Glutamatergic neuron (in vitro differentiated cells): ENCODE data around the gene MRPL23. TPM values are rescaled to one million over a fixed set of nuclear protein-coding genes. Genes with fewer than 3 reads are reported as not detected.

Experiments used
- DNase-seq: peaks from one replicate; pipeline ENCODE4 v3.0.0; 2022
- H3K27ac Mint-ChIP-seq: one replicate; pipeline ENCODE4 v1.8.0; 2020; ENCODE audit warnings: mild to moderate bottlenecking, mixed read lengths, inconsistent platforms; ENCODE audit not compliant: unreplicated experiment
- H3K27me3 Mint-ChIP-seq: one replicate; pipeline ENCODE4 v1.8.0; 2020; ENCODE audit warnings: mild to moderate bottlenecking, moderate library complexity, mixed read lengths, inconsistent platforms; ENCODE audit not compliant: unreplicated experiment
- H3K36me3 Mint-ChIP-seq: one replicate; pipeline ENCODE4 v1.8.0; 2020; ENCODE audit warnings: mild to moderate bottlenecking, mixed read lengths, inconsistent platforms; ENCODE audit not compliant: unreplicated experiment
- H3K4me1 Mint-ChIP-seq: one replicate; pipeline ENCODE4 v1.8.0; 2020; ENCODE audit warnings: mild to moderate bottlenecking, low read depth, mixed read lengths, inconsistent platforms; ENCODE audit not compliant: unreplicated experiment
- H3K4me3 Mint-ChIP-seq: one replicate; pipeline ENCODE4 v1.8.0; 2020; ENCODE audit warnings: mild to moderate bottlenecking, mixed read lengths, inconsistent platforms; ENCODE audit not compliant: unreplicated experiment
- H3K9me3 Mint-ChIP-seq: one replicate; pipeline ENCODE4 v1.8.0; 2020; ENCODE audit warnings: mild to moderate bottlenecking, moderate library complexity, mixed read lengths, inconsistent platforms; ENCODE audit not compliant: unreplicated experiment
- total RNA-seq: library from RNA; stranded (reverse); fragmentation: NEBNext Ultra II Directional; extraction: Animal tissue kit (Norgen Biotek cat#: 25700); gene quantifications from one replicate; pipeline ENCODE4 v1.2.1, GENCODE V29; 2021; ENCODE audit not compliant: unreplicated experiment
- TF ChIP-seq, protein P1 (sequence below): fragments of 200-600 bp; sonication (generic); IDR thresholded peaks from one replicate; pipeline ENCODE4 v1.5.0; 2021; ENCODE audit not compliant: partially characterized antibody, unreplicated experiment

Gene MRPL23
- total RNA-seq, 1 donor from 2014 or later, result 27.6 TPM

DNA sequence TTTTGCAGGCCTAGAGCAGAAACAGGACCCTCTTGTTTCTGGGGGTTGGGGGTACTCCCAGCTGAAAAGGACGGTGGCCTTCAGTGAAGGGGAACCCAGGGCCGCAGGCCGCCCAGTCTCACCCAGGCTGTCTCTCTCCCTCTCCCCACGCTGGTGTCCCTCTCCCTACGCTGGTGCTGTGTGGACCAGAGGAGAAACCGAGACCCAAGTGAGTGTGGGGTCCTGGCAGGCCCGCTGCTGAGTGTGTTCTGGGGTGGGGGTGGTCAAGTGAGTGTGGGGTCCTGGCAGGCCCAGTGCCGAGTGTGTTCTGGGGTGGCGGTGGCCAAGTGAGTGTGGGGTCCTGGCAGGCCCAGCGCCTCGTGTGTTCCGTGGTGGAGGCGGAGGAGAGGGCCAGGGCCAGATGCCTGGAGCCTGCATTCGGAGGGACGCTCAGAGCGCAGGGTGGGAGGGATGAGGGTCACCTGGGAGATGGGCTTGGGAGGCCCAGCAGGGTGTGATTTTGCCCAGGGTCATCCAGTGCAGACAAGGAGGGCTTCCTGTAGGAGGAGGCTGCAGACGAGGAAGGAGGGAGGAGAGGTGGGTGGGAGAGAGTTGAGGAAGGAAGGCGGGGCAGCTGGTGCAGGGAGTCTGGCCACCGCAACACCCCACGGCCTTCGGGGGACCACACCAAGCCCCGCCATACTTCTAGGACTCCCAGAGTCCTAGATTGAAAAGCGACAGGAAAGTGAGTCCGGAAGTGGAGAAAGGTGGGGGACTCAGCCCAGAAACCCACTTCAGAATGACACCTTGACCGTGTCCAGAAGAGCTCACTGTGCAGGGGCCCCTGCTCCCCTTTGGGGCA, 17.3 kb upstream of the MRPL23 start:
- Mint-ChIP-seq H3K27ac (no peak overlapping the region), H3K27me3 (peaks cover 4% of the 10 kb centered on the region), H3K4me3 (no peak overlapping the region), H3K4me1 (peaks cover 4% of the 10 kb centered on the region), H3K36me3 (no peaks in the 10 kb centered on the region), H3K9me3 (no peaks in the 10 kb centered on the region)
- peak; percentile 11 for DNase-seq
- TF ChIP-seq, protein P1, sequence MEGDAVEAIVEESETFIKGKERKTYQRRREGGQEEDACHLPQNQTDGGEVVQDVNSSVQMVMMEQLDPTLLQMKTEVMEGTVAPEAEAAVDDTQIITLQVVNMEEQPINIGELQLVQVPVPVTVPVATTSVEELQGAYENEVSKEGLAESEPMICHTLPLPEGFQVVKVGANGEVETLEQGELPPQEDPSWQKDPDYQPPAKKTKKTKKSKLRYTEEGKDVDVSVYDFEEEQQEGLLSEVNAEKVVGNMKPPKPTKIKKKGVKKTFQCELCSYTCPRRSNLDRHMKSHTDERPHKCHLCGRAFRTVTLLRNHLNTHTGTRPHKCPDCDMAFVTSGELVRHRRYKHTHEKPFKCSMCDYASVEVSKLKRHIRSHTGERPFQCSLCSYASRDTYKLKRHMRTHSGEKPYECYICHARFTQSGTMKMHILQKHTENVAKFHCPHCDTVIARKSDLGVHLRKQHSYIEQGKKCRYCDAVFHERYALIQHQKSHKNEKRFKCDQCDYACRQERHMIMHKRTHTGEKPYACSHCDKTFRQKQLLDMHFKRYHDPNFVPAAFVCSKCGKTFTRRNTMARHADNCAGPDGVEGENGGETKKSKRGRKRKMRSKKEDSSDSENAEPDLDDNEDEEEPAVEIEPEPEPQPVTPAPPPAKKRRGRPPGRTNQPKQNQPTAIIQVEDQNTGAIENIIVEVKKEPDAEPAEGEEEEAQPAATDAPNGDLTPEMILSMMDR, result no peak

DNA sequence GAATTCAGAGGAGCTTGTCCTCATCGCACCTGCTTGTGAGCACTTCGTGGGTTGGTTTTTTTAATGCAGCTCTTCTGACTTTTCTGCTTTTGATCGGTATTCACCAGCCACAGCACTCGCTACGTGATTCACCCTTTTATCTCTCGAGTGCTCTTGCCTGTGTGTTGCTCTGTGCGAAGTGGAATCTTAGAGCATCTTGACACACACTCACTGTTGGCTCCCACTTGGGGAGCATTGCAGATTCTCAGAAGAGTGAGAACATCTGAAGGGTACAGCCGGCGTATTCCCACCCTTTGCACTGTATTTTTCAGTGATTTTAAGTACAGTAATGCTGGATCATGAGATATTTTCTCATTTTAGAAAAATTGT, 16.7 kb upstream of the MRPL23 start:
- Mint-ChIP-seq H3K4me1 (peaks cover 4% of the 10 kb centered on the region), H3K9me3 (no peaks in the 10 kb centered on the region), H3K27me3 (peaks cover 4% of the 10 kb centered on the region), H3K27ac (no peak overlapping the region), H3K36me3 (no peaks in the 10 kb centered on the region), H3K4me3 (no peak overlapping the region)
- no peak for DNase-seq
- TF ChIP-seq, protein P1, result no peak

DNA sequence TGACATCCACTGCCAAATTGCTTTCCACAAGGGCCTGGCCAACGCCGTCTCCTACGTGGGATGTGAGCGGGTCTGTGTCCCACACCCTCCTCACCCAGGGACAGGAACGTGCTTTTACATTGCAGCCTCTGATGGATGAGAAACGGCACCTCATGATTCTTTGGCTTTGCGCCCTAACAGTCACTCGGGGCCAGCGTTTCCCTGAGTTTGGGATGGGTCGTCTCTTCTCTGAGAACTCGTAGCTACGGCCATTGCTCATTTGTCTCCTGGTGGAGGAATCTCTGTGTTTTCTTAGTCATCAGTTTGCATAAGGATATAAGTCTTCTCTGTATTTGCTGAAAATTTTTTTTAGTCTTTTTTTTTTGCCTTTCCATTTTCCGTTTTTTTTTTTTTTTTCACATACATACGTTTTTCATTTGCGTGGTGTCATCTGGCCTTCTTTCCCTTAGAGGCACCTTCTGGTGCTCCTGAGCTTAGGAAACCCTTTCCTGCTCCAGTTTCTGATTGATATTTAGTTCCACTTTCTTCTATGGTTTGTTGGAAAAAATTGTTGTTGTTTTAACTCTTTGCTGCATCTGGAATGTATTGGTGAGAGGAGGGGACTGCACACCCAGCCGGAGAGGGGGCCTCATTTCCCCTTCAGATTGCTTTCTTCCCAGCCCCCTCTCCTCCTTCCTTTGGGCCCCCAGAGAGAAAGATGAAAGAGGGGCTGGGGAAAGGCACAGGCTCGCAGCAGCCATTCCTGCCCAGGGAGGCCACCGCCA, 15.6 kb upstream of the MRPL23 start:
- no peak overlapping the region for H3K4me3 Mint-ChIP-seq
- H3K27me3 Mint-ChIP-seq, result peaks cover 3% of the 10 kb centered on the region
- H3K27ac Mint-ChIP-seq, result no peak overlapping the region
- peak; percentile 8 for DNase-seq
- H3K4me1 Mint-ChIP-seq, result peaks cover 4% of the 10 kb centered on the region
- H3K9me3 Mint-ChIP-seq, result no peaks in the 10 kb centered on the region
- TF ChIP-seq, protein P1, result no peak
- no peaks in the 10 kb centered on the region for H3K36me3 Mint-ChIP-seq

DNA sequence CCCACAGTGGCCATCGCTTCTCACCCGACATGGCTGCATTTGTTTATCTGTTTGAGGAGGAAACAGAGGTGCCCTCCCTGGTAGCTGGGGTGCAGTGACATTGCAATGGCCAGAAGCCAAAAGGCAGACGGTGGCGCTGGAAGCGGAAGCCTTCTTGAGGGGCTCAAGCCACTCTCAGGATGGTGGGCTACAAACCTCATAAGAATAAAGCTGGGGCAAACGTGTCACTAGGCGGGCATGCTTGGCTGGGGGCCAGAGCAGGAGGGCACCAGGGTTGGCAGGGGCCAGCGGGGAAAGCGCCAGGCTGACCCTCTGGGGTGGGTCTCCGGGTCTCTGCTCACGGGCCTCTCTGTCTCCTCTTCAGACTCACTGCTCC, 15.0 kb upstream of the MRPL23 start:
- Mint-ChIP-seq H3K4me1 (peaks cover 4% of the 10 kb centered on the region), H3K27me3 (peaks cover 2% of the 10 kb centered on the region), H3K27ac (no peak overlapping the region), H3K4me3 (no peak overlapping the region), H3K36me3 (no peaks in the 10 kb centered on the region), H3K9me3 (no peaks in the 10 kb centered on the region)
- TF ChIP-seq, protein P1, result no peak
- DNase-seq, result peak; percentile 12

DNA sequence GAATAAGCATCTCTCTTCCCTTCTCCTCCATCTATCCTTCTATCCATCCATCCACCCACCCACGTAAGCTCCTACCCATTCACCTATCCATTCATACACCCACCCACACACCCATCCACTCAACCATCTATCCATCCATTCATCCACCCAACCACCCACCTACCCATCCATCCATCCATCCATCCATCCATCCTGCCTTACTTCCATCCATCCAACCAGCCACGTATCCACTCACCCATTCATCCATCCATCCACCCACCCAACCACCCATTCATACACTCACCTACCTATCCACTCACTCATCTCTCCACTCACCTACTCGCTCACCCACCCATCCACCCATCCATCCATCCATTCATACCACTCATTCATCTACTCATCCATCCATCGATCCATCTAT, 14.5 kb upstream of the MRPL23 start:
- Mint-ChIP-seq H3K27ac (no peak overlapping the region), H3K36me3 (no peaks in the 10 kb centered on the region), H3K4me3 (no peak overlapping the region), H3K4me1 (peaks cover 4% of the 10 kb centered on the region), H3K9me3 (no peaks in the 10 kb centered on the region), H3K27me3 (peaks cover 2% of the 10 kb centered on the region)
- DNase-seq, result no peak
- TF ChIP-seq, protein P1, result no peak
